ENCODE results near the gene MOCOS. TPM values are rescaled to one million over a fixed set of nuclear protein-coding genes. Genes with fewer than 3 reads are reported as not detected.
"Not testable (repeated sequence)": the region's sequence is repeated elsewhere in the genome, so short reads cannot be mapped to it uniquely, and the experiment has no call there.

MOCOS gene
- total and polyA plus RNA-seq, 2 donors, result 0.19 to 2.5 TPM

DNA sequence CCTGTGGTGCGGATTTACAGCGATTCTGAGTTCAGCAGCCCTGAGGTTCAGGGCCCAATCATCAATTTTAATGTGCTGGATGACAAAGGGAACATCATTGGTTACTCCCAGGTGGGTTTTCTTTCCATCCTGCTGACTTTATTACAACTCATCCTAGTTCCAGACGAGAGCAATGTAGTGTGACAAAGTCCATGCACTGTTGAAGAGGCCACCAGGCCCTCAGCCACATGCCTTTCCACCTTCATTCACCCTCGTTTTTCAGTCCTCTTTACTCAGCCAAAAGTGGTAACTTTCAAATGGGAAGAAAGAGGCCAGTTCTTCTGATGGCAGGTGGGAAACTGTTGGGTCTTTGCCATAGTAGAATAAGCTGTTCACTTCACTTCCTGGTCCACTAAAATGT lies 17.9 kb downstream of the MOCOS start:
- WGBS, result 91% methylated on average over 4 of the region's 4 CpGs
- Histone ChIP-seq H3K27me3 (ENCODE audit: control insufficient read depth in 2 of 2, insufficient read depth in 1 of 2, low read length in 1 of 2) (no peaks in the 10 kb centered on the region), H3K4me1 (ENCODE audit: control insufficient read depth in 2 of 2, insufficient read depth in 2 of 2, low read length in 2 of 2) (no peaks in the 10 kb centered on the region), H3K36me3 (ENCODE audit: control insufficient read depth in 2 of 2, insufficient read depth in 2 of 2, low read length in 1 of 2) (no peaks in the 10 kb centered on the region), H3K27ac (ENCODE audit: low read depth in 1 of 2, low read length in 1 of 2) (no peak overlapping the region), H3K9me3 (ENCODE audit: control insufficient read depth in 2 of 2, insufficient read depth in 1 of 2, low read length in 1 of 2) (no peaks in the 10 kb centered on the region), H3K4me3 (ENCODE audit: low read length in 2 of 2) (no peak overlapping the region)
- no peak for DNase-seq (ENCODE audit: low read depth in 6 of 9, low spot score in 9 of 9)

DNA sequence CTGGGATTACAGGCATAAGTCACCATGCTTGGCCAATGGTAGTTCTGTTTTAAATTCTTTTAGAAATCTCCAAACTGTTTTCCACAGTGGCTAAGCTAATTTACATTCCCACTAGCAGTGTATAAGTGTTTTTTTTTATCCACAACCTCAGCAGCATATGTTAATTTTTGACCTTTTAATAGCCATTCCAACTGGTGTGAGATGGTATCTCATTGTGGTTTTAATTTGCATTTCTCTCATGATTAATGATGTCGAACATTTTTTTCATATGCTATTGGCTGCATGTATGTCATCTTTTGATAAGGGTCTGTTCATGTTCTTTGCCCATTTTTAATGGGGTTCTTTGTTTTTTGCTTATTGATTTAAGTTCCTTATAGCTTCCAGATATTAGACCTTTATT lies 20.0 kb downstream of the MOCOS start:
- no peak overlapping the region for H3K27ac ChIP-seq (ENCODE audit: low read depth in 1 of 2, low read length in 1 of 2)
- H3K4me3 ChIP-seq (ENCODE audit: low read length in 2 of 2), result no peak overlapping the region
- H3K36me3 ChIP-seq (ENCODE audit: control insufficient read depth in 2 of 2, insufficient read depth in 2 of 2, low read length in 1 of 2), result no peaks in the 10 kb centered on the region
- no peak for DNase-seq (ENCODE audit: low read depth in 6 of 9, low spot score in 9 of 9)
- H3K9me3 ChIP-seq (ENCODE audit: control insufficient read depth in 2 of 2, insufficient read depth in 1 of 2, low read length in 1 of 2), result no peaks in the 10 kb centered on the region
- 94% methylated on average over 1 of the region's 1 CpG for WGBS
- no peaks in the 10 kb centered on the region for H3K4me1 ChIP-seq (ENCODE audit: control insufficient read depth in 2 of 2, insufficient read depth in 2 of 2, low read length in 2 of 2)
- no peaks in the 10 kb centered on the region for H3K27me3 ChIP-seq (ENCODE audit: control insufficient read depth in 2 of 2, insufficient read depth in 1 of 2, low read length in 1 of 2)

DNA sequence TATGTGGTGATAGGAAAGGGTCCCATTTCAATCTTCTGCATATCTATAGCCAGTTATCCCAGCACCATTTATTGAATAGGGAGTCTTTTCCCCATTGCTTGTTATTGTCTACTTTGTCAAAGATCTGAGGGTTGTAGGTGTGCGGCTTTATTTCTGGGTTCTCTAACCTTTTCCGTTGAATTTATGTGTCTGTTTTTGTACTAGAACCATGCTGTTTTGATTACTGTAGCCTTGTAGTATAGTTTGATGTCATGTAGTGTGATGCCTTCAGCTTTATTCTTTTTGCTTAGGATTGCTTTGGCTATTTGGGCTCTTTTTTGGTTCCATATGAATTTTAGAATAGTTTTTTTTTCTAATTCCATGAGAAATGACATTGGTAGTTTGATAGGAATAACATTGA lies 20.7 kb downstream of the MOCOS start:
- H3K27ac ChIP-seq (ENCODE audit: low read depth in 1 of 2, low read length in 1 of 2); H3K36me3 ChIP-seq (ENCODE audit: control insufficient read depth in 2 of 2, insufficient read depth in 2 of 2, low read length in 1 of 2); H3K27me3 ChIP-seq (ENCODE audit: control insufficient read depth in 2 of 2, insufficient read depth in 1 of 2, low read length in 1 of 2); DNase-seq (ENCODE audit: low read depth in 6 of 9, low spot score in 9 of 9); H3K4me1 ChIP-seq (ENCODE audit: control insufficient read depth in 2 of 2, insufficient read depth in 2 of 2, low read length in 2 of 2); H3K9me3 ChIP-seq (ENCODE audit: control insufficient read depth in 2 of 2, insufficient read depth in 1 of 2, low read length in 1 of 2); H3K4me3 ChIP-seq (ENCODE audit: low read length in 2 of 2): not testable (repeated sequence)
- WGBS, result 97% methylated on average over 2 of the region's 2 CpGs

DNA sequence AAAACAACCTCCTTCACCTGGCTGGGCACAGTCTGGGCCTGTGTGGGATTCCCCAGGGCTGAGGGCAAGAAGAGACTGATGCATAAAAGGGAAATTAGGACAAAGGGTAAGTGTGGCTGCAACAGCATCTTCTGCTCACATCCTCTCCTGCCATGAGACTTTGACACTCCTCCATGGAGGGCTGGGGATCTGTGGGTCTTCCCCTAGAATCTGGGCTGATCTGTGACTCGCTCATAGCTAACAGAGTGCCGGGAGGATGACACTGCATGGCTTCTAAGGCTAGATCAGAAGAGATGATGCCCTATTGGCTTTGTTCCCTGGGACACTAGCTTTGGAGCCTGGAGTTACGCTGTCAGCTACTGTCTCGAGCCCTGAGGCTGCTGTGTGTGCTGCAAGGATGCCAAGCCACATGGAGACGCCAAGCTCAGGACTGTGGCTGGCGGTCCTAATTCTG lies 24.3 kb downstream of the MOCOS start:
- Histone ChIP-seq H3K27me3 (ENCODE audit: control insufficient read depth in 2 of 2, insufficient read depth in 1 of 2, low read length in 1 of 2) (no peaks in the 10 kb centered on the region), H3K4me3 (ENCODE audit: low read length in 2 of 2) (no peak overlapping the region), H3K27ac (ENCODE audit: low read depth in 1 of 2, low read length in 1 of 2) (no peak overlapping the region), H3K4me1 (ENCODE audit: control insufficient read depth in 2 of 2, insufficient read depth in 2 of 2, low read length in 2 of 2) (no peaks in the 10 kb centered on the region), H3K36me3 (ENCODE audit: control insufficient read depth in 2 of 2, insufficient read depth in 2 of 2, low read length in 1 of 2) (no peaks in the 10 kb centered on the region), H3K9me3 (ENCODE audit: control insufficient read depth in 2 of 2, insufficient read depth in 1 of 2, low read length in 1 of 2) (no peaks in the 10 kb centered on the region)
- WGBS, result 85% methylated on average over 6 of the region's 6 CpGs
- no peak for DNase-seq (ENCODE audit: low read depth in 6 of 9, low spot score in 9 of 9)

DNA sequence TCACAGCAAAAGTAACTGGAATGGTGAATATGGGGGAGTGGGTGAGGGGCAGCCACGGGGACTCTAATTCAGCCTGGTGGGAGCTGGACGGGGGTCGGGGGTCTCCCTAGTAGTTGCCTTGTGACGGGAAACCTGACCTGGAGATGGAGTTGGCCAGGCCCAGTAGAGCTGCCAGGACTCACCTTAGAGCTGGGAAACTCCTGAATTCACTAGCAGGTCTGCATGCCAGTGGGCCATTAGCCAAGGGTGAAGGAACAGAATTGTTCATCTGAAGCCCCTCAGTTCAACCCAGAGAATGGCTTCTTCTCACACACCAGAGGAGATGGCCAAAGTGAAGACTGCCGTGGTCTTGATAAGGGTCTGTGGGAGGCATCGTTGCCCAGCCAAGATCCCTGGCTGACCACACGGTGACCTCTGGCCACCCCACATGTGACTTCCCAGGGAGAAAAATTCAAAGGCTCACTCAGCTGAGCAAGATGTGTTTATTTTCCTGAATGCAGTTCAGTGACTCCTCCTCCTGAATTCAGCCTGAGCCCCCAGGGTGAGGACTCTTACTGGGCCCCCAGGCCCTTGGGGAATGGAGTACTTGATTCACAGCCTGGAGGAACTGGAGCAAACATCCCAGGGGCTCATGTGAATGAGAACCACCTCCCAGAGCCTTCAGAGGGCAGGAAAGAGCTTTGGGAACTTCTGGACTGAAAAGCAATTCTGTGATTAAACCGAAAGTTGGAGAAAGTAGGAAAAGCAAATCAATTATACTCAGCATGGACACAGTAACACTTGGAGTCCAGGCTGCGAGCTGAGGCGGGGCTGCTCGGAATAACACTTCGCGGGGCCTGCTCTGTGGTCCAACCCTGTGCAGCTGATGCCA lies 25.2 kb downstream of the MOCOS start:
- DNase-seq (ENCODE audit: low read depth in 6 of 9, low spot score in 9 of 9), result no peak
- no peaks in the 10 kb centered on the region for H3K9me3 ChIP-seq (ENCODE audit: control insufficient read depth in 2 of 2, insufficient read depth in 1 of 2, low read length in 1 of 2)
- no peak overlapping the region for H3K4me3 ChIP-seq (ENCODE audit: low read length in 2 of 2)
- no peak overlapping the region for H3K27ac ChIP-seq (ENCODE audit: low read depth in 1 of 2, low read length in 1 of 2)
- H3K27me3 ChIP-seq (ENCODE audit: control insufficient read depth in 2 of 2, insufficient read depth in 1 of 2, low read length in 1 of 2), result no peaks in the 10 kb centered on the region
- H3K36me3 ChIP-seq (ENCODE audit: control insufficient read depth in 2 of 2, insufficient read depth in 2 of 2, low read length in 1 of 2), result no peaks in the 10 kb centered on the region
- 90% methylated on average over 13 of the region's 13 CpGs for WGBS
- H3K4me1 ChIP-seq (ENCODE audit: control insufficient read depth in 2 of 2, insufficient read depth in 2 of 2, low read length in 2 of 2), result no peaks in the 10 kb centered on the region

DNA sequence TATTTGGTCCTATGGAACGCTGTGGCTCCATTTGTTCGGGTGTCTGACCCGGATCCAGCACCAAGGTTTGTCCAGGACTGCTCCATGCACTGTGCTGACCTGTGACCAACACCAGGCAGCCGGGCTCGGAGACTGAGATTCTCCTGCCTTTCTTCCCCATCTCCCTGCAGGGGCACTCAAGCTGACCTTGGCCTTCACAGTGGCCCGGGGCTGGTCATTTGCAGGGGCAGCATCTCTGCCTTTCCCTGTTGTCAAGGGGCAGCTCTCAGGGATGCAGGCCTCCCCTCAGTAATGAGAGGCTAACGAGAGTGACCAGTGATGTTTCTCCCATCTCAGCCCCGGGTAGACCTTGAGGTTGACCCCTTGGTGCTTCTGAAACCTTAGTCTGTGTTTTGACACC lies 27.5 kb downstream of the MOCOS start:
- Histone ChIP-seq H3K36me3 (ENCODE audit: control insufficient read depth in 2 of 2, insufficient read depth in 2 of 2, low read length in 1 of 2) (no peaks in the 10 kb centered on the region), H3K4me3 (ENCODE audit: low read length in 2 of 2) (no peak overlapping the region), H3K27me3 (ENCODE audit: control insufficient read depth in 2 of 2, insufficient read depth in 1 of 2, low read length in 1 of 2) (no peaks in the 10 kb centered on the region), H3K4me1 (ENCODE audit: control insufficient read depth in 2 of 2, insufficient read depth in 2 of 2, low read length in 2 of 2) (no peaks in the 10 kb centered on the region), H3K9me3 (ENCODE audit: control insufficient read depth in 2 of 2, insufficient read depth in 1 of 2, low read length in 1 of 2) (no peaks in the 10 kb centered on the region), H3K27ac (ENCODE audit: low read depth in 1 of 2, low read length in 1 of 2) (no peak overlapping the region)
- DNase-seq (ENCODE audit: low read depth in 6 of 9, low spot score in 9 of 9), result no peak
- WGBS, result 95% methylated on average over 8 of the region's 8 CpGs

DNA sequence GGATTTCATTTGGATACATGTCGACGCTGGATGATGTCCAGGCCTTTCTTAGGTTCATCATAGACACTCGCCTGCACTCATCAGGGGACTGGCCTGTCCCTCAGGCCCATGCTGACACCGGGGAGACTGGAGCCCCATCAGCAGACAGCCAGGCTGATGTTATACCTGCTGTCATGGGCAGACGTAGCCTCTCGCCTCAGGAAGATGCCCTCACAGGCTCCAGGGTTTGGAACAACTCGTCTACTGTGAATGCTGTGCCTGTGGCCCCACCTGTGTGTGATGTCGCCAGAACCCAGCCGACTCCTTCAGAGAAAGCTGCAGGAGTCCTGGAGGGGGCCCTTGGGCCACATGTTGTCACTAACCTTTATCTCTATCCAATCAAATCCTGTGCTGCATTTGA lies 28.3 kb downstream of the MOCOS start:
- H3K27me3 ChIP-seq (ENCODE audit: control insufficient read depth in 2 of 2, insufficient read depth in 1 of 2, low read length in 1 of 2), result no peaks in the 10 kb centered on the region
- DNase-seq (ENCODE audit: low read depth in 6 of 9, low spot score in 9 of 9), result no peak
- H3K9me3 ChIP-seq (ENCODE audit: control insufficient read depth in 2 of 2, insufficient read depth in 1 of 2, low read length in 1 of 2), result no peaks in the 10 kb centered on the region
- 95% methylated on average over 9 of the region's 9 CpGs for WGBS
- H3K4me1 ChIP-seq (ENCODE audit: control insufficient read depth in 2 of 2, insufficient read depth in 2 of 2, low read length in 2 of 2), result no peaks in the 10 kb centered on the region
- no peak overlapping the region for H3K4me3 ChIP-seq (ENCODE audit: low read length in 2 of 2)
- no peak overlapping the region for H3K27ac ChIP-seq (ENCODE audit: low read depth in 1 of 2, low read length in 1 of 2)
- H3K36me3 ChIP-seq (ENCODE audit: control insufficient read depth in 2 of 2, insufficient read depth in 2 of 2, low read length in 1 of 2), result no peaks in the 10 kb centered on the region

DNA sequence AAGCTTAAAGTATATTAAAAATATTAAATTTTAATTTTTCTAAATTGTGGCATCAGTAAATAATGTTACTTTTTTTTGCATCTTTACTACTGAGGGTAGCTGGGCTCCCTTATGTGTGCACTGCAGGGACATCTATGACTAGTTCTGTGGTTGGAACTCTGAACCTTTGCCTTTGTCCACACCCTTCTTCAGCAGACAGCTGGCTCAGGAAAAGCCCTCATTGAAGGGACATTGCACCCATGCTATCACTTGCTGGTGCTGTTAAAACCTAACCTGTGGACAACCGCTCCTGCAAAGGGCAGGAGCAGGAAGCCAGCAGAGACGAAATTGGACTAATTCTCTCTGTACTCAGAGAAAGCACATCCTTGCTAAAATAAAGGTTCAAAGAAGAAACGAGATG lies 30.1 kb downstream of the MOCOS start:
- Histone ChIP-seq H3K9me3 (ENCODE audit: control insufficient read depth in 2 of 2, insufficient read depth in 1 of 2, low read length in 1 of 2) (no peaks in the 10 kb centered on the region), H3K4me1 (ENCODE audit: control insufficient read depth in 2 of 2, insufficient read depth in 2 of 2, low read length in 2 of 2) (no peaks in the 10 kb centered on the region), H3K36me3 (ENCODE audit: control insufficient read depth in 2 of 2, insufficient read depth in 2 of 2, low read length in 1 of 2) (no peaks in the 10 kb centered on the region), H3K4me3 (ENCODE audit: low read length in 2 of 2) (no peak overlapping the region), H3K27ac (ENCODE audit: low read depth in 1 of 2, low read length in 1 of 2) (no peak overlapping the region), H3K27me3 (ENCODE audit: control insufficient read depth in 2 of 2, insufficient read depth in 1 of 2, low read length in 1 of 2) (no peaks in the 10 kb centered on the region)
- no peak for DNase-seq (ENCODE audit: low read depth in 6 of 9, low spot score in 9 of 9)
- WGBS, result 93% methylated on average over 3 of the region's 3 CpGs

DNA sequence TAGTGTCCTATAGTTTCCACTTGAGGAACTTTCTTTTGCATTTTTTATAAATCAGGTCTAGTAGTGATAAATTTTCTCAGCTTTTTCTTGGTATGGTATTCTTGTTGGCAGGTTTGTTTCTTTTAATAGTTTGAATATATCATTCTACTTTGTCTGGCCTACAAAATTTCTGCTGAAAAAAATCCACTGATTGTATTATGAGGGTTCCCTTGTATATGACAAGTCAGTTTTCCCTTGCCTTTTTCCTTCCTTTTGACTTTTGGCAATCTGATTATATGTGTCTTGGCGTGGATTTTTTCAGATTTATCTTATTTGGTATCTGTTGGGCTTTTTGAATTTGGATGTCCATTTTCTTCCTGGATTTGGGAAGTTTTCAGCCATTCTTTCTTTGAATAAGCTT lies 41.9 kb downstream of the MOCOS start:
- no peak for DNase-seq (ENCODE audit: low read depth in 6 of 9, low spot score in 9 of 9)
- Histone ChIP-seq H3K36me3 (ENCODE audit: control insufficient read depth in 2 of 2, insufficient read depth in 2 of 2, low read length in 1 of 2) (no peaks in the 10 kb centered on the region), H3K4me3 (ENCODE audit: low read length in 2 of 2) (no peak overlapping the region), H3K4me1 (ENCODE audit: control insufficient read depth in 2 of 2, insufficient read depth in 2 of 2, low read length in 2 of 2) (no peaks in the 10 kb centered on the region), H3K9me3 (ENCODE audit: control insufficient read depth in 2 of 2, insufficient read depth in 1 of 2, low read length in 1 of 2) (no peaks in the 10 kb centered on the region), H3K27me3 (ENCODE audit: control insufficient read depth in 2 of 2, insufficient read depth in 1 of 2, low read length in 1 of 2) (no peaks in the 10 kb centered on the region), H3K27ac (ENCODE audit: low read depth in 1 of 2, low read length in 1 of 2) (no peak overlapping the region)
- 83% methylated on average over 1 of the region's 1 CpG for WGBS
